Smooth muscle cell (in vitro differentiated cells): Measurements from ENCODE around the gene CAPN3. TPM values are rescaled to one million over a fixed set of nuclear protein-coding genes. Genes with fewer than 3 reads are reported as not detected.

Experiments used
- DNase-seq: peaks from one replicate; lab custom pipeline; 2025; ENCODE audit not compliant: unreplicated experiment; lab: John Stamatoyannopoulos, UW
- H2AFZ ChIP-seq: fragments of 200-600 bp; sonication (generic); 2 replicates; pipeline ENCODE4 v1.6.0; 2016; ENCODE audit warnings: antibody characterized with exemption, low read depth, mild to moderate bottlenecking
- H3F3A ChIP-seq: fragments of 200-600 bp; sonication (generic); 2 replicates; pipeline ENCODE4 v1.6.0; 2017; ENCODE audit warnings: antibody characterized with exemption, low read depth
- H3K27ac ChIP-seq: fragments of 200-600 bp; sonication (generic); 2 replicates; pipeline ENCODE4 v1.5.1; 2016; ENCODE audit warnings: low read depth, mild to moderate bottlenecking
- H3K27me3 ChIP-seq: fragments of 200-600 bp; sonication (generic); 2 replicates; pipeline ENCODE4 v1.6.1; 2016; ENCODE audit warnings: low read depth, mild to moderate bottlenecking
- H3K36me3 ChIP-seq: fragments of 200-600 bp; sonication (generic); 2 replicates; pipeline ENCODE4 v1.5.1; 2016; ENCODE audit warnings: low read depth
- H3K4me1 ChIP-seq: fragments of 200-600 bp; sonication (generic); 2 replicates; pipeline ENCODE4 v1.5.1; 2016; ENCODE audit warnings: low read depth
- H3K4me2 ChIP-seq: fragments of 200-600 bp; sonication (generic); 2 replicates; pipeline ENCODE4 v1.6.0; 2016; ENCODE audit warnings: mild to moderate bottlenecking
- H3K4me3 ChIP-seq: fragments of 200-600 bp; sonication (generic); 2 replicates; pipeline ENCODE4 v1.5.1; 2016; ENCODE audit warnings: mild to moderate bottlenecking
- H3K79me2 ChIP-seq: fragments of 200-600 bp; sonication (generic); 2 replicates; pipeline ENCODE4 v1.6.0; 2016; ENCODE audit warnings: low read depth, mild to moderate bottlenecking
- H3K9ac ChIP-seq: fragments of 200-600 bp; sonication (generic); 2 replicates; pipeline ENCODE4 v1.6.0; 2016; ENCODE audit warnings: low read depth
- H3K9me3 ChIP-seq: fragments of 200-600 bp; sonication (generic); replicated peaks from 2 replicates; pipeline ENCODE4 v1.5.1; 2016; ENCODE audit warnings: low read depth
- H4K20me1 ChIP-seq: fragments of 200-600 bp; sonication (generic); 2 replicates; pipeline ENCODE4 v1.6.0; 2016; ENCODE audit warnings: low read depth
- WGBS: methylation state at CpG from one replicate; pipeline ENCODE4 v1.1.7; 2016; ENCODE audit warnings: low lambda C conversion rate; 5-methylcytosine and 5-hydroxymethylcytosine counted together
- polyA plus RNA-seq: library from polyadenylated mRNA; unstranded; fragments of >200 nt; fragmentation: Nextera tagmentation; extraction: Ambion mirVana; gene quantifications from 2 replicates; pipeline ENCODE4 v1.2.1, GENCODE V29; 2016
- total RNA-seq: library from RNA; depleted of rRNA; stranded (reverse); fragments of >200 nt; gene quantifications from 2 replicates; pipeline ENCODE4 v1.2.3, GENCODE V29; 2014
- TF ChIP-seq, protein P1 (sequence below): fragments of 200-600 bp; sonication (generic); IDR thresholded peaks from 2 replicates; pipeline ENCODE4 v1.5.1; 2017; ENCODE audit warnings: borderline replicate concordance, mild to moderate bottlenecking, antibody characterized with exemption; ENCODE audit not compliant: insufficient read depth, poor library complexity, severe bottlenecking

Gene CAPN3
- total and polyA plus RNA-seq, 2 experiments from 2014 or later: 0.25 to 1.6 TPM

DNA sequence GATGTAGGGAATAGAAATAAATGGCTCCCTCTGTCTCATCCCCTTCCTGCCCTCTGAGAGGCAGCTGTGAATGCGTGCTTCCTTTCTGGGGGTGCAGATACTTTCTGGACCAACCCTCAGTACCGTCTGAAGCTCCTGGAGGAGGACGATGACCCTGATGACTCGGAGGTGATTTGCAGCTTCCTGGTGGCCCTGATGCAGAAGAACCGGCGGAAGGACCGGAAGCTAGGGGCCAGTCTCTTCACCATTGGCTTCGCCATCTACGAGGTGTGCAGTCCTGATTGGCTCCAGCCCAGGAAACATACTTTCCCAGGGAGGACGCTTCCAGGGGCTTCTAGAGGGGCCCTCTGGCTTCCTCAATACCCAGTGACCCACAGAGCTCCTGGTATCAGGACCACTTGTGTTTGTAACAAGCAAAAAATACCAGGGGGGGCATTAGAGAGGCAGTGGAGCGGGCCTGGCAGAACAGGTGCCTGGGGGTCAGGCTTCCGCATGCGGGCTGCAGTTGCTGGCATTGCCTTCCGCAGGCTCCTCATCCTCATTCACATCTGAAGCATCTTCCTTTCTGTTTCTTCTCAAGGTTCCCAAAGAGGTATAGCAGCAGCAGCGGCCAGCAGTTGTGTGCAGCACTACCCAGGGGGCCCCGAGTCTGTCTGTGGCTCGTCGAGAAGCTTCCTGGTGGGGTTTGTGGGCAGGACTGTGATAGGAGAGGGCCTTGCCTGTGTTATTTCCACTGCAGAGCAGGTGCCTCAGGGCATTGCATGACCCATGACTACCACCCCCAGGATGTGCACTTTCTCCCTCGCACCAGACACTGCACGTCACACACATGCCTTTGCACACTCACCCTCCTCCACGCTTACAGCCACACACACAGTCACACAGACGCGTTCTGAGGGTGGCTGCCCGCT, 42.5 kb downstream of the CAPN3 start:
- DNase-seq: no peak
- WGBS: 91% methylated on average over 24 of the region's 24 CpGs
- H4K20me1 ChIP-seq: no peaks in the 10 kb centered on the region
- H3K4me2 ChIP-seq: no peak overlapping the region
- TF ChIP-seq, protein P1, sequence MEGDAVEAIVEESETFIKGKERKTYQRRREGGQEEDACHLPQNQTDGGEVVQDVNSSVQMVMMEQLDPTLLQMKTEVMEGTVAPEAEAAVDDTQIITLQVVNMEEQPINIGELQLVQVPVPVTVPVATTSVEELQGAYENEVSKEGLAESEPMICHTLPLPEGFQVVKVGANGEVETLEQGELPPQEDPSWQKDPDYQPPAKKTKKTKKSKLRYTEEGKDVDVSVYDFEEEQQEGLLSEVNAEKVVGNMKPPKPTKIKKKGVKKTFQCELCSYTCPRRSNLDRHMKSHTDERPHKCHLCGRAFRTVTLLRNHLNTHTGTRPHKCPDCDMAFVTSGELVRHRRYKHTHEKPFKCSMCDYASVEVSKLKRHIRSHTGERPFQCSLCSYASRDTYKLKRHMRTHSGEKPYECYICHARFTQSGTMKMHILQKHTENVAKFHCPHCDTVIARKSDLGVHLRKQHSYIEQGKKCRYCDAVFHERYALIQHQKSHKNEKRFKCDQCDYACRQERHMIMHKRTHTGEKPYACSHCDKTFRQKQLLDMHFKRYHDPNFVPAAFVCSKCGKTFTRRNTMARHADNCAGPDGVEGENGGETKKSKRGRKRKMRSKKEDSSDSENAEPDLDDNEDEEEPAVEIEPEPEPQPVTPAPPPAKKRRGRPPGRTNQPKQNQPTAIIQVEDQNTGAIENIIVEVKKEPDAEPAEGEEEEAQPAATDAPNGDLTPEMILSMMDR: no peak
- H3F3A ChIP-seq: no peaks in the 10 kb centered on the region
- H3K9ac ChIP-seq: no peak overlapping the region
- H3K36me3 ChIP-seq: no peaks in the 10 kb centered on the region
- no peaks in the 10 kb centered on the region for H3K79me2 ChIP-seq
- H3K27ac ChIP-seq: no peak overlapping the region
- no peak overlapping the region for H3K4me3 ChIP-seq
- H3K27me3 ChIP-seq: no peaks in the 10 kb centered on the region
- H3K4me1 ChIP-seq: no peaks in the 10 kb centered on the region
- H3K9me3 ChIP-seq: no peaks in the 10 kb centered on the region
- no peak overlapping the region for H2AFZ ChIP-seq

DNA sequence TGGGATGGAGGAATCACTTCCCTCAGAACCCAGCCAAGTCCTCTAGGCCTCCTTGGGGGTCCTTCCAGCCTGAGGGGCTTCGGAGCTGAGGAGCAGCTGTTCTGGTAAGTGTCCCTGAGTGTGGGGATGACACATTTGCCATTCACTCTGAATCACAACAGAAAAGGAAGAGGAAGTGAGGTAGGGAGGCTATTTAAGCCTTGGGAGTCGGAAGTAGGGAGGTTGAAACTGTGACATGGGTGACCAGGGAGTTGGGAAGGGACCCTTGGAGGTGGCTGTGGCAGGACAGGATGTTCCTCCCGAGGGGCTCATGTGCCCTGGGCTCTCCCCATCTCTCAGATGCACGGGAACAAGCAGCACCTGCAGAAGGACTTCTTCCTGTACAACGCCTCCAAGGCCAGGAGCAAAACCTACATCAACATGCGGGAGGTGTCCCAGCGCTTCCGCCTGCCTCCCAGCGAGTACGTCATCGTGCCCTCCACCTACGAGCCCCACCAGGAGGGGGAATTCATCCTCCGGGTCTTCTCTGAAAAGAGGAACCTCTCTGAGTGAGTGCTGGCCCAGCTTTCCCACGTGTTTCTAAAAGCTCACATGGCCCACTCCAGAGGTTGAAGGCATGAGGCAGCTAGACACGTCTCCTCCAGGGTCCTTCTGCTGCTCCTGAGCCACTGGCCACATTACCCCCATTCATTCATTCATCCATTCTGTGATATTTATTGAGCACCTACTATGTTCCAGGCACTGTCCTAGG, 43.3 kb downstream of the CAPN3 start:
- no peak overlapping the region for H3K27ac ChIP-seq
- H3K36me3 ChIP-seq: no peaks in the 10 kb centered on the region
- no peaks in the 10 kb centered on the region for H3K9me3 ChIP-seq
- no peak overlapping the region for H3K9ac ChIP-seq
- TF ChIP-seq, protein P1: no peak
- no peaks in the 10 kb centered on the region for H3K79me2 ChIP-seq
- no peaks in the 10 kb centered on the region for H3F3A ChIP-seq
- H2AFZ ChIP-seq: no peak overlapping the region
- DNase-seq: no peak
- no peaks in the 10 kb centered on the region for H4K20me1 ChIP-seq
- 94% methylated on average over 15 of the region's 15 CpGs for WGBS
- H3K27me3 ChIP-seq: no peaks in the 10 kb centered on the region
- no peak overlapping the region for H3K4me3 ChIP-seq
- no peaks in the 10 kb centered on the region for H3K4me1 ChIP-seq
- H3K4me2 ChIP-seq: no peak overlapping the region

DNA sequence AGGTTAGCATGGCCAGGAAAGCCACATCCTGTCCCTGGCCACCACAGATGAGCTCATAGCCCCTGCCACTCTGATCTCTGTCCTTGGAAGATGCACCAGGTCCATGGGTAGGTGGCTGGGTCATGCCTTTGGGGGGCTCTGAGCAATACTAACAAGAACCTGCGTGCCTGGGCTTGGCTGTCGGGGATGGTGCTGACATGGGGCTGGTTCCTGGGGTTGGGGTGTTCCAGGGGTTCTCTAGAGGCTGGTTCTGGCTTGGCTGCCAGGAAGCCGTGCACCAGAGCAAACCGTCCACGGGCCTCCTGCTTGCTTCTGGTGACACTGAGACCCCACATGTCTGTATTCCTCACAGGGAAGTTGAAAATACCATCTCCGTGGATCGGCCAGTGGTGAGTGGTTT, 44.1 kb downstream of the CAPN3 start:
- H3K9ac ChIP-seq: no peak overlapping the region
- H3K4me3 ChIP-seq: no peak overlapping the region
- TF ChIP-seq, protein P1: no peak
- no peaks in the 10 kb centered on the region for H3K79me2 ChIP-seq
- no peaks in the 10 kb centered on the region for H3K4me1 ChIP-seq
- 97% methylated on average over 7 of the region's 7 CpGs for WGBS
- no peaks in the 10 kb centered on the region for H3K27me3 ChIP-seq
- no peaks in the 10 kb centered on the region for H4K20me1 ChIP-seq
- H3K4me2 ChIP-seq: no peak overlapping the region
- H3K9me3 ChIP-seq: no peaks in the 10 kb centered on the region
- no peak overlapping the region for H3K27ac ChIP-seq
- no peak for DNase-seq
- no peaks in the 10 kb centered on the region for H3K36me3 ChIP-seq
- no peaks in the 10 kb centered on the region for H3F3A ChIP-seq
- no peak overlapping the region for H2AFZ ChIP-seq
